GM10248 (cell line): ENCODE data around the gene RTP3.

Experiments
- CTCF ChIA-PET: fragments of 300-600 bp; sonication (Branson Sonifier 250); formaldehyde crosslinking; extraction: SDS; loops from one replicate; lab custom pipeline; 2021; ENCODE audit warnings: antibody characterized with exemption; lab: Yijun Ruan, JAX
- POLR2A ChIA-PET: fragments of 350-650 bp; sonication (Branson Sonifier 250); formaldehyde crosslinking; extraction: SDS; loops from one replicate; lab custom pipeline; 2020; ENCODE audit warnings: antibody characterized with exemption; lab: Yijun Ruan, JAX
- DNase-seq: peaks from one replicate; pipeline ENCODE4 v3.0.0; 2012; ENCODE audit errors: extremely low spot score
- CTCF ChIP-seq: IDR thresholded peaks from 2 replicates; pipeline ENCODE4 v1.5.1; 2012; ENCODE audit warnings: mild to moderate bottlenecking, low read depth; ENCODE audit errors: extremely low read depth, missing control alignments, control extremely low read depth

RTP3 gene

GRCh38 chr3:46455231-46456115 lies 42.3 kb upstream of the RTP3 start:
- ChIA-PET POLR2A (no interaction called here), CTCF (interaction anchor here (1.2 to 2.7 kb wide), 2 partner anchors 13 to 103 kb away, joined by 4 to 8 read pairs; no protein-coding TSS in a partner anchor)
- TF ChIP-seq CTCF: no peak
- no peak for DNase-seq

- TF ChIP-seq CTCF: no peak
- POLR2A ChIA-PET: no interaction called here
- no peak for DNase-seq
- CTCF ChIA-PET: interaction anchor here (2.7 kb wide), 1 partner anchor 102 kb away, joined by 8 read pairs; no protein-coding TSS in a partner anchor
Observed at GRCh38 chr3:46456118-46456517, 41.7 kb upstream of the RTP3 start.

GRCh38 chr3:46460051-46460450 lies 37.7 kb upstream of the RTP3 start:
- no peak for TF ChIP-seq CTCF
- CTCF ChIA-PET: interaction anchor here (2.7 kb wide), 1 partner anchor 10 kb away, joined by 8 read pairs; no protein-coding TSS in a partner anchor
- DNase-seq: no peak
- POLR2A ChIA-PET: no interaction called here

- POLR2A ChIA-PET: no interaction called here
- CTCF ChIA-PET: interaction anchor here (1.0 to 2.0 kb wide), 5 partner anchors 10 to 27 kb away, joined by 3 to 12 read pairs (median 4); no protein-coding TSS in a partner anchor
- no peak for TF ChIP-seq CTCF
- DNase-seq: no peak
Observed at GRCh38 chr3:46462111-46462510, 35.7 kb upstream of the RTP3 start.

- POLR2A ChIA-PET: no interaction called here
- TF ChIP-seq CTCF: no peak
- CTCF ChIA-PET: interaction anchor here (0.7 to 2.0 kb wide), 6 partner anchors 10 to 26 kb away, joined by 3 to 12 read pairs (median 4); no protein-coding TSS in a partner anchor
- DNase-seq: no peak
Observed at GRCh38 chr3:46462511-46462910, 35.3 kb upstream of the RTP3 start.

- ChIA-PET POLR2A (no interaction called here), CTCF (interaction anchor here (0.7 to 2.0 kb wide), 5 partner anchors 11 to 25 kb away, joined by 3 to 12 read pairs (median 4); no protein-coding TSS in a partner anchor)
- no peak for DNase-seq
- TF ChIP-seq CTCF: no peak
Observed at GRCh38 chr3:46463120-46463867, 34.5 kb upstream of the RTP3 start.
